ENCODE measurements around the gene SUPT3H. TPM values are rescaled to one million over a fixed set of nuclear protein-coding genes. Genes with fewer than 3 reads are reported as not detected.

Gene SUPT3H
- total RNA-seq, 2 donors from 2014 or later: 2.5 to 4.5 TPM

GRCh38 chr6:45105170-45105820 is 272.4 kb downstream of the SUPT3H start:
- H3K4me1 ChIP-seq: no peaks in the 10 kb centered on the region
- no peak for DNase-seq (ENCODE audit: low spot score)
- no peaks in the 10 kb centered on the region for H3K9me3 ChIP-seq
- no peak overlapping the region for H3K4me3 ChIP-seq
- H3K27ac ChIP-seq: no peak overlapping the region
- no peaks in the 10 kb centered on the region for H3K27me3 ChIP-seq
- TF ChIP-seq CTCF (IDR thresholded peaks at IDR 0.05): no peak
- H3K36me3 ChIP-seq: no peaks in the 10 kb centered on the region

GRCh38 chr6:45104429-45104828 is 273.3 kb downstream of the SUPT3H start:
- Histone ChIP-seq H3K36me3 (no peaks in the 10 kb centered on the region), H3K27me3 (no peaks in the 10 kb centered on the region), H3K4me1 (no peaks in the 10 kb centered on the region), H3K27ac (no peak overlapping the region), H3K9me3 (no peaks in the 10 kb centered on the region), H3K4me3 (no peak overlapping the region)
- no peak for TF ChIP-seq CTCF (IDR thresholded peaks at IDR 0.05)
- no peak for DNase-seq (ENCODE audit: low spot score)

- no peaks in the 10 kb centered on the region for H3K9me3 ChIP-seq
- no peaks in the 10 kb centered on the region for H3K27me3 ChIP-seq
- no peak overlapping the region for H3K27ac ChIP-seq
- no peak for DNase-seq (ENCODE audit: low spot score)
- H3K36me3 ChIP-seq: no peaks in the 10 kb centered on the region
- H3K4me3 ChIP-seq: no peak overlapping the region
- no peaks in the 10 kb centered on the region for H3K4me1 ChIP-seq
- no peak for TF ChIP-seq CTCF (IDR thresholded peaks at IDR 0.05)
Measured at GRCh38 chr6:45098256-45098655, 279.5 kb downstream of the SUPT3H start.

GRCh38 chr6:45094831-45095230 is 282.9 kb downstream of the SUPT3H start:
- Histone ChIP-seq H3K4me1 (no peaks in the 10 kb centered on the region), H3K27ac (no peak overlapping the region), H3K36me3 (no peaks in the 10 kb centered on the region), H3K9me3 (no peaks in the 10 kb centered on the region), H3K27me3 (no peaks in the 10 kb centered on the region), H3K4me3 (no peak overlapping the region)
- DNase-seq (ENCODE audit: low spot score): no peak
- no peak for TF ChIP-seq CTCF (IDR thresholded peaks at IDR 0.05)

GRCh38 chr6:45092135-45092534 is 285.6 kb downstream of the SUPT3H start:
- Histone ChIP-seq H3K36me3 (no peaks in the 10 kb centered on the region), H3K27ac (no peak overlapping the region), H3K4me1 (no peaks in the 10 kb centered on the region), H3K9me3 (no peaks in the 10 kb centered on the region), H3K4me3 (no peak overlapping the region), H3K27me3 (no peaks in the 10 kb centered on the region)
- no peak for TF ChIP-seq CTCF (IDR thresholded peaks at IDR 0.05)
- DNase-seq (ENCODE audit: low spot score): no peak

All from right atrium auricular region (tissue), 2 donors.